HG03064 (cell line): ENCODE results near the gene APEH.

ENCODE experiments used
- ATAC-seq: cut with Tn5 transposase; IDR thresholded peaks from one replicate; pipeline ENCODE4 v1.9.1; 2021; ENCODE audit warnings: low read depth; ENCODE audit not compliant: unreplicated experiment

The APEH gene

GRCh38 chr3:49650177-49650576 lies 24.0 kb upstream of the APEH start:
- ATAC-seq: no peak

DNA sequence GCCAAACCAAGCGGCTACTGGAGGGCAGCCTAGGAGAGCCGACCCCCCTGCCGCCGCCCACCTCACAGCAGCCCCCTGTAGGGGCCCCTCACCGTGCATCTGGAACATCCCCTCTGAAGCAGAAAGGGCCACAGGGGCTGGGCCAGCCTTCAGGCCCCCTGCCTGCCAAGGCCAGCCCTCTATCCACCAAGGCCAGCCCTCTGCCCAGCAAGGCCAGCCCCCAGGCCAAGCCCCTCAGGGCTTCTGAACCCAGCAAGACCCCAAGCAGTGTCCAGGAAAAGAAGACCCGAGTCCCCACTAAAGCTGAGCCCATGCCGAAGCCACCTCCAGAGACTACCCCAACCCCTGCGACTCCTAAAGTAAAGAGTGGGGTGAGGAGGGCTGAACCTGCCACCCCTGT lies 23.5 kb upstream of the APEH start:
- ATAC-seq: no peak

DNA sequence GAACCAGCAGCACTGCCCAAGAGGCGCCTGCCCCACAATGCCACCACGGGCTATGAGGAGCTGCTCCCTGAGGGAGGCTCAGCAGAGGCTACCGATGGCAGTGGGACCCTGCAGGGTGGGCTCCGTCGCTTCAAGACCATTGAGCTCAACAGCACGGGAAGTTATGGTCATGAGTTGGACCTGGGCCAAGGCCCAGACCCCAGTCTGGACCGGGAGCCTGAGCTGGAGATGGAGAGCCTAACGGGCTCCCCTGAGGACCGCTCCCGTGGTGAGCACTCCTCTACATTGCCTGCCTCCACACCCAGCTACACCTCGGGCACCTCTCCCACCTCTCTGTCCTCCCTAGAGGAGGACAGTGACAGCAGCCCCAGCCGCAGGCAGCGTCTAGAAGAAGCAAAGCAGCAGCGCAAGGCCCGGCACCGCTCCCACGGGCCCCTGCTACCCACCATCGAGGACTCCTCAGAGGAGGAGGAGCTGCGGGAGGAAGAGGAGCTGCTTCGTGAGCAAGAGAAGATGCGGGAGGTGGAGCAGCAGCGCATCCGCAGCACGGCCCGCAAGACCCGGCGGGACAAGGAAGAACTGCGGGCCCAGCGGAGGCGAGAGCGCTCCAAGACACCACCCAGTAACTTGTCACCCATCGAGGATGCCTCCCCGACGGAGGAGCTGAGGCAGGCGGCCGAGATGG lies 21.8 kb upstream of the APEH start:
- no peak for ATAC-seq

- ATAC-seq: no peak
Observed at GRCh38 chr3:49652903-49653415, 21.2 kb upstream of the APEH start.

GRCh38 chr3:49653621-49654020 lies 20.5 kb upstream of the APEH start:
- no peak for ATAC-seq

GRCh38 chr3:49654176-49654825 lies 19.9 kb upstream of the APEH start:
- no peak for ATAC-seq

DNA sequence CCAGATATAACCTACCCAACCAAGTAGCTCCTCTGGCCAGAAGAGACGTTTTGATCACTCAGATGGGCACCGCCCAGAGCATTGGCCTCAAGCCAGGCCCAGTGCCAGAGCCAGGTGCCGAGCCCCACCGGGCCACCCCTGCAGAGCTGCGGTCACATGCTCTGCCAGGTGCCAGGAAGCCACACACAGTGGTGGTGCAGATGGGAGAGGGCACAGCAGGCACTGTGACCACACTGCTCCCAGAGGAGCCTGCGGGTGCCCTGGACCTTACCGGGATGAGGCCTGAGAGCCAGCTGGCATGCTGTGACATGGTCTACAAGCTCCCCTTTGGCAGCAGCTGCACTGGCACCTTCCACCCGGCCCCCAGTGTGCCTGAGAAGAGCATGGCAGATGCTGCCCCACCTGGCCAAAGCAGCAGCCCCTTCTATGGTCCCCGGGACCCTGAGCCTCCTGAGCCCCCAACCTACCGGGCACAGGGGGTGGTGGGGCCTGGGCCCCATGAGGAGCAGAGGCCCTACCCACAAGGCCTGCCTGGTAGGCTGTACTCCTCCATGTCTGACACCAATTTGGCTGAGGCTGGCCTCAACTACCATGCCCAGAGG lies 19.1 kb upstream of the APEH start:
- no peak for ATAC-seq

DNA sequence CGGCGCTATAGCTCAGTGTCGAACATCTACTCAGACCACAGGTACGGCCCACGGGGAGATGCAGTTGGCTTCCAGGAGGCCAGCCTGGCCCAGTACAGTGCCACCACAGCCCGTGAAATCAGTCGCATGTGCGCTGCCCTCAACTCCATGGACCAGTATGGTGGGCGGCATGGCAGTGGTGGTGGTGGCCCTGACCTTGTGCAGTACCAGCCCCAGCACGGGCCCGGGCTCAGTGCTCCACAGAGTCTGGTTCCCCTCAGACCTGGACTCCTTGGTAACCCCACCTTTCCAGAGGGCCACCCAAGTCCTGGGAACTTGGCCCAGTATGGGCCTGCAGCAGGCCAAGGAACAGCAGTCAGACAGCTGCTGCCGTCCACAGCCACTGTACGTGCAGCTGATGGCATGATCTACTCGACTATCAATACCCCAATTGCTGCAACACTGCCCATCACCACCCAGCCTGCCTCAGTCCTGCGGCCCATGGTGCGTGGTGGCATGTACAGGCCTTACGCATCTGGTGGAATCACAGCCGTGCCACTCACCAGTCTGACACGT lies 18.3 kb upstream of the APEH start:
- ATAC-seq: no peak

GRCh38 chr3:49656541-49657112 lies 17.5 kb upstream of the APEH start:
- no peak for ATAC-seq

- ATAC-seq: no peak
Observed at GRCh38 chr3:49657208-49657915, 16.8 kb upstream of the APEH start.

DNA sequence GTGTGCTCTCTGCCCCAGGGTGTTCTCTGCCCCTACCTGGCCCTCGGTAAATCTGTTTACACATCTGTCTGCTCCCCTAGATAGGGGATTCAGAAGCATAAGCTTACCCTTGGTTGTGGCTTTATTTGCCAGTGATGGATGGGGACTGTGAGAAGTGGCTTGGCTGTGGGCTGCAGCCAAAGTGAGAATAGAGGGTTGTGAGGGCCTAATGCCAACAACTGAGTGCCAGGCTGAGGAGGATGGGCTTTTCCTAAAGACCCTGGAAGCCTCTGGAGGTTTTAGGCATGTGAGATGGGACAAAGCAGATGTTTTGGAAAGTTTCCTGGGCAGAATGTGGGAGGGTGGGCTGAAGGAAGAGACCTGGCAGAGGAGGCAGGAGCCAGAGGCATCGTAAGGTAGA lies 15.4 kb upstream of the APEH start:
- ATAC-seq: no peak

DNA sequence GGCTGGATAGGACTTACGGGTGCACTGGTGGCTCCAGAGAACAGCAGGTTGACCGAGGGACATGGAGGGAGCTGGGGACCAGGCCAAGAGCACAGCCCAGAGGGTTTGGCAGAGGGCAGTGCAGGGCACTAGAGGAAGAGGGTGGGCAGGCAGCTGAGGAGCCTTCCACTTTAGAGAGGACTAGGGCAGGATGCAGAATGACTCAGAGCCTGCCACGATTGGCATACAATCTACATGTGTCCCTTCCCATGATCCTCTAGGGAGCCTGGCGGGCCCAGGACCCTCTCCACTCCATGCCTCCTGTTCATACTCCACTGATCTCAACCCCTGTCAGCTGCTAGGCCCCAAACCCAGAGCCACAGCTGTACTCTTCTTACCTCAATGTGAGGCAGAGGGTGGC lies 14.4 kb upstream of the APEH start:
- no peak for ATAC-seq

GRCh38 chr3:49661281-49661680 lies 12.9 kb upstream of the APEH start:
- no peak for ATAC-seq

DNA sequence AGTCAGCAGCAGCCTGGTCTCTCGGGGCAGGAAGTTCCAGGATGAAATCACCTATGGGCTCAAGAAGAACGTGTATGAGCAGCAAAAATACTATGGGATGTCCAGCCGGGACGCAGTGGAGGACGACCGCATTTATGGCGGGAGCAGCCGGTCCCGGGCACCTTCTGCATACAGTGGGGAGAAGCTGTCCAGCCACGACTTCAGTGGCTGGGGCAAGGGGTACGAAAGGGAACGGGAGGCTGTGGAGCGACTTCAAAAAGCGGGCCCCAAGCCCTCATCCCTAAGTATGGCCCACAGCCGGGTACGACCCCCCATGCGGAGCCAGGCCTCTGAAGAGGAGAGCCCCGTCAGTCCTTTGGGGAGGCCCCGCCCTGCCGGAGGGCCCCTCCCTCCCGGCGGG lies 12.1 kb upstream of the APEH start:
- ATAC-seq: no peak

DNA sequence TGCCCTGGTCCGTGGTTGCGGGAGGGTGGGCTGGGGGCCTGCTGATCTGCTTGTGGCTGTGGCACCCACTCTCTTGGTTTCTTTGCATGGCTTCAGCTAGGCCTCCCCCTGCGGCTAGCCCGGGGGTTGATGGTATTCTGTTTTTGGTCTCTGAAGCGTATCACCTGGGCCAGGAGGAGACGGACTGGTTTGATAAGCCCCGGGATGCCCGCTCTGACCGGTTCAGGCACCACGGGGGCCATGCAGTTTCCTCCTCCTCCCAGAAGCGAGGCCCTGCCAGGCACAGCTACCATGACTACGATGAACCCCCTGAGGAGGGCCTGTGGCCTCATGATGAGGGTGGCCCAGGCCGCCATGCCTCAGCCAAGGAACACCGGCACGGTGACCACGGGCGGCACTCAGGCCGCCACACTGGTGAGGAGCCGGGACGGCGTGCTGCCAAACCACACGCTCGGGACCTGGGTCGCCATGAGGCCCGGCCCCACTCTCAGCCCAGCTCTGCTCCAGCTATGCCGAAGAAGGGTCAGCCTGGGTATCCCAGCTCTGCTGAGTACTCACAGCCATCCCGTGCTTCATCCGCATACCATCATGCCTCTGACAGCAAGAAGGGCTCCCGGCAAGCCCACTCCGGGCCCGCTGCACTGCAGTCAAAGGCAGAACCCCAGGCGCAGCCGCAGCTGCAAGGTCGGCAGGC lies 11.3 kb upstream of the APEH start:
- ATAC-seq: no peak

DNA sequence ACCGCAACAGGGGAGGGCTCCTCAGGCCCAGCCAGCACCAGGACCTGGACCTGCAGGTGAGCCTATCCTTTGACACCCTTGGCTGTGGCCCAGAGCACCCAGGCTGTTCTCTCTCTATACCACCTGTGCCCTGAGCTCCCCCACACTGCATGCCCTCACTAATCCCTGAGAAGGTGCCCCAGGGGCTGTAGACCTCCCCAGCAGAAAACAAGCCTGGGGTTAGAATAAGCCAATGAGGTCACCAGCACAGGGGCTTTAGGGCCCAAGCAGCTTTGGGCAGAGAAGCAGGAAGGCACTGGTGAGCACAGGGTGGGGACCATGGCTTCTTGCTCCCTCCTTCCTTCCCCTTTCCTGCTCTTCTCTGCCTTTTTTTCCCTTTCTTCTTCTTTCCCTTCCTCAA lies 10.3 kb upstream of the APEH start:
- no peak for ATAC-seq

GRCh38 chr3:49664300-49664699 lies 9.9 kb upstream of the APEH start:
- ATAC-seq: no peak

DNA sequence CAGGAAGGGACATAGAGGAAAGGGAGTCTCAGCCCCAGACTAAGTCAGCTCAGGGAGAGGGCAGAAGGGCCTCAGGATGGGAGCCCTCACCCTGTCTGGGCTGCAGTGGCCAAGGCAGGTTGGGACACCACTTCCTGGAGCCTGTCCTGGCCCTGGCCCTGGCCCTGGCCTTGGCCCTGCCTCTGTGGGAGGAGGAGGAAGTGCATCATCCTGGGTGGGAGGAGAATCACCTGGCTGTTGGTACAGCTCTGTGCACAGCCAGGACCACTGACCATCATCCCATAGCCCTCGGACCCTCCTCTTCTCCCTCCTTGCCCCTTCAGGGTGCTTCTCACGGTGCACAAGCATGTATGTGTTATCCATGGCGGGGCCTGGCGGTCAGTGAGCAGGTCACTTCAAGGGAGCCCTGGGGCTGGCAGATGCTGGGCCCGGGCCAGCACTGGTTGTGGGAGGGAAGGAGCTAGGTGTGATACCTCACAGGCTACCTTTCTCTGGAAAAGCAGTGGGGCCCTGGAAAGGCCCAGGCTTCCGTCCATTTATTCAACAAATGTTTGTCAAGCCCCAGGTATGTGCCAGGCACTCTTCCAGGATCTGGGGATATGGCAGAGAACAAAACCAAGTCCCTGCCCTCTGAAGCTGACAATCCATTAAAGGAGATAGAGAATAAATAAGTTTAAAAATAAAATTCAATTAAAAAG lies 8.2 kb upstream of the APEH start:
- ATAC-seq: no peak

DNA sequence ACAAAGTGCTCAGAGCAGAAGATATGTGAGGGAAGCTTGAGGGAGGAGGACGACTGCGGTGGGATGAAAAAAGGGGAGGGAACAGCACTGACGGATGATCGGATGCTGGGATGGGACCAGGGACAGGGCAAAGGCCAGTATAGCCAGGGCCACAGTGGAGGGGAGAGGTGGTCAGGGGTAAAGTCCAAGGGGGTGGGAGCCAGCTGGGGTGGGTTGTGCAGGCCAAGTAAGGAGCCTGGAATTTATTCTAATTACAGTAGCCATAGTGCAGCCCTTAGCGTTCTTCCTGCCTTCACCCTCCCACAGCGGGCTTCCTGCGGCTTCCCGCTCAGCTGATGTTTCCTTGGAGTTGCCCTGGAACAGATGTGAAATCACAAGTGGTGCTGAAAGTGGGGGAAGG lies 7.6 kb upstream of the APEH start:
- no peak for ATAC-seq
